ENCODE measurements around the gene KDM4C.
A peak's percentile ranks its signal among the peaks of the same experiment; 100 is the strongest.

Gene KDM4C

GRCh38 chr9:6811436-6811835 is 53.7 kb downstream of the KDM4C start:
- no peak for DNase-seq

DNA sequence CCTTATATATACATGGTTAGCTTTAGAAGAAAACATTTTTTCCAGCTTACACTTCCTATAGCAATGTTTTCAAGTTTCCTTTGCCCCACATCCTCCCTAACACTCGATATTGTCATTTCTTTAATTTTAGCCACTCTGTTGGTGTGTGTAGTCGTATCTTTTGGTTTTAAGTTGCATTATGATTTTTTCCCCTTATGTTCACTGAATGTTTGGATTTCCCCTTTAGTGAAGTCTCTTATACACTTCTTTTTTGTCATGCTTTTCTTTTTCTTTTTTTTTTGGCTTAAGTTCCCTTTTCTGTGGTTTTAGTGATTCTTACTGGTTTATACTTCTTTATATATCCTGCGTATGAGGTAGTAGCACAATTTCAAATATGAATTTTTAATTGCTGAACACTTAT is 58.8 kb downstream of the KDM4C start:
- no peak for DNase-seq

DNA sequence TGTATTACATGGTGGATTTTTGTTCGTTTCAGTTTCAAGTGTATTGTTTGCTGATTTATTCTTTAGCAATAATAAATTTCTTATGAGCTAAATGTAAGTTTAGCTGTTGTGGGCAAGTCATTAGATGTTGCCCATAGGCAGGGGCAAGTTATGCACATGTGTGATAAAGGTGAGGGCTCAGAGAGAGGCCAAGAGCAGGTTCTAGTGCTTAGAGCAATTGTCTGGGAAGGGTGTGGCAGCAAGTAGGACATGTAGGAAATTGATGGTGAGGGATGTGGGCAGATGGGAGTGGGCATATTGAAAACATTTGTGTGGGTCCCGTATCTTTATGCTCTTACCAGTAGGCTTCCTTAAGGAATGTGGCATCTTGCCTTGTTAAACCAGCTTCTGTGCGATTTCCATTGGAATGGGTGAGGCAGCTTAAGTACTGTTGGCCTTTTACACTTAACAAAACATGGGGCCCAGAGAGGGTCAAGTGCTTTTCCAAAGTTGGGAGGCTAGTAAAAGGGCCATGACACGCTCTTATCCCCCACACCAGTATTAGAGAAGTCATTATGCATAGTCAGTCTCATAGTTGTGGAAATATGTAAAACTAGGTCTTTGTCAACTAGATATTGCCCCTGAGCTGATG is 60.6 kb downstream of the KDM4C start:
- DNase-seq = no peak

- no peak for DNase-seq
Observed at GRCh38 chr9:6819112-6819511, 61.3 kb downstream of the KDM4C start.

DNA sequence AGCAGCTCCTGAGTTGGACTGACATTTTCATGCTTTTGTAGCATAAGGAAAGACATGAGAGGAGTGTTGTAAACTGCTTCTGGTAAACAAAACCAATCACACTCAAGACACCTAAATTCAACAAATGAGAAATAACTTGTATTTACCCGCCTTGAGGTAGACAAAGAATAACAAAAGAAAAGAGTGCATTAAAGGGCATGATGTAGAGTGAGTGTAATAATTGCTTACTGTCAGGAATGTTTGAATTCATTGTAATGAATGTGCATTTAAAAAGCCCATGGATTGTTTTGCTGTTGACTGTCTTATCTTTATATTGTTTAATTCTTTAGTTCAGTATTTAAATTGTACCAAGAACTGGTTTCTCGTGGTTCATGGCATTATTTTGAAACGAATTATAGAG is 61.8 kb downstream of the KDM4C start:
- DNase-seq = no peak

DNA sequence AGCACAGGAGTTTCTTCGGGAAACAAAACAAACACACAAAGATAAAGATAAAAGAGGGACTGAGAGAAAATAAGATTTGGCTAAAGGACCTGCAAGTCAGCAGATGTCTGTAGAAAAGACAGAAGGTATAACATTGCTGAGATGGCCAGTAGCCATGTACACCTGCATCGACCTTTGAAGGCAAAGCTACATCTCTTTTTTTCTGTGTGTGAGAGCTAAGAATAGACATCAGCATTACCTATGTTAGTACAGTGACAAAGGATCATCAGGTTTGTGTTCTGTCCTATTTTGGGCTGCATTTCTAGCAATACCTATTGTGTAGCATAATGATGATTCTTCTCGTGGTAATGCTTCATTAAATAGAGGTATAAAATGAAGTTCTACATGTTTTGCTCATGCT is 64.9 kb downstream of the KDM4C start:
- no peak for DNase-seq

- DNase-seq = peak; percentile 56
Observed at GRCh38 chr9:6827439-6828145, 69.8 kb downstream of the KDM4C start.

DNA sequence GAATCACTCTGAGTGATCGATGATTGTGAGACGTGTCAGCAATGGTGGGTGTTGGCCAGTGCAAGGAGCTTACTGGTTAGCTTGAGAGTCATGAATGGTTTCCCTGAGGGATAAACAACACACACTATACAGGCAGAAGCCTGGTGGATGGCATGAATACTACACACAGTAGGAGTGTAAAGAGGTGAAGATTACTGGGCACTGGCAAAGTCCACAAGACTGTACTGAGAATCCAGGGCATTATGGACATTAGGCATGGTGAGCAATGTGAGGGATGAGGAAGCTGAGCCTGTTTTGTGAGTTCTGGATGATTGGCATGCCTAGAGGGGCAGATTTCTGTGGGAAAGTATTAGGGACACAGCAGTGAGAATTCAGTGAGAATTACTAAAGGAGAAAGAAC is 71.3 kb downstream of the KDM4C start:
- no peak for DNase-seq

- DNase-seq = no peak
Observed at GRCh38 chr9:6829536-6829935, 71.8 kb downstream of the KDM4C start.

GRCh38 chr9:6833518-6834192 is 75.9 kb downstream of the KDM4C start:
- DNase-seq = no peak

DNA sequence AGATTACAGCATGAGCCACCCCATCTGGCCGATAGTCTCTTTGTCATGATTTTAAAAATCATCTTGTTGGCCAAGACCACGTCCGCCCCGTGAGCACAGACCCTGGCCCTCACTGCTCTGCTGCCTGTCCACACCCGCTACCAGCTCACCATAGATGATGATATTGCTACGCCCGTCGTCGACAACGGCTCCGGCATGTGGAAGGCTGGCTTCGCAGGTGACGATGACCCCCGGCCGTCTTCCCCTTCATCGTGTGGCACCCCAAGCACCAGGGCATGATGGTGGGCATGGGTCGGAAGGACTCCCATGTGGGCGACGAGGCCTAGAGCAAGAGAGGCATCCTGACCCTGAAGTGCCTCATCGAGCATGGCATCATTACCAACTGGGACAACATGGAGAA is 76.5 kb downstream of the KDM4C start:
- DNase-seq = no peak

DNA sequence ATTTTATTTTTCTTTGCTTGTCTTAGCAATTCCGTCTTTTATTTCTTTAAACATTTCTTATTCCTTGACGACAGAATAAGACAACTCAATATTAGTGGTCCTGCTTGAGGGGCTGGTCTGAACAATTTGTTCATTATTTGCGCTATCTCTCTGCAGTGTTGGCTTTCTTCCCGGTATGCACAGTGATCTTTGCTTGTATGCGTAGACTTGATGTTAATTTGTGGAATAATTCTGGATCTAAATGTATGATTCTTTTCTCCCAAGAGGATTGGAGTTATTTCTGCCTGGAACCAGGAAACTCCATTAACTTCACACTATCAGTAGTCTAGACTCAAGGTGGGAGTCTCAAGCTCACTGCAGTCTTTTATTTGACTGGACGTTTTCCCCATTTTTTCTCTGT is 80.4 kb downstream of the KDM4C start:
- no peak for DNase-seq

- no peak for DNase-seq
Observed at GRCh38 chr9:6842584-6842947, 84.8 kb downstream of the KDM4C start.

GRCh38 chr9:6843742-6844141 is 86.0 kb downstream of the KDM4C start:
- no peak for DNase-seq

DNA sequence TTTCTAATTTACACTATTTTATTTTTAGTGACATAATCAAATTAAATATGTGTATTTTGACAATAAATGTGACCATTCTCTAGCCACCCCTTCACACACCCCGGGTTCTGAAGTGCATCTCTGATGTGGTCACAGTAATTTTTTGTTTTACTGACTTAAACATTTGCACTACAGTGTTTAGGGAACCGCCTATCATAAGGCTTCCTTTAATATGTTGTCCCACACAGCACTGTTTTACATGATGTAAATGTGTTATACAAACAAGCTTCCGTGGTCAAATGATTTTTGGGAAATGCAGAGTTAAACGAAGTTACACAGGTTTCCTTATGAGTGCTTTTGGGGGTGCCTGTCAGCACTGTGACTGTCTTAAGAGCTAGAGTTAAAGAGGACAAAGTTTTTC is 86.5 kb downstream of the KDM4C start:
- DNase-seq = no peak

DNA sequence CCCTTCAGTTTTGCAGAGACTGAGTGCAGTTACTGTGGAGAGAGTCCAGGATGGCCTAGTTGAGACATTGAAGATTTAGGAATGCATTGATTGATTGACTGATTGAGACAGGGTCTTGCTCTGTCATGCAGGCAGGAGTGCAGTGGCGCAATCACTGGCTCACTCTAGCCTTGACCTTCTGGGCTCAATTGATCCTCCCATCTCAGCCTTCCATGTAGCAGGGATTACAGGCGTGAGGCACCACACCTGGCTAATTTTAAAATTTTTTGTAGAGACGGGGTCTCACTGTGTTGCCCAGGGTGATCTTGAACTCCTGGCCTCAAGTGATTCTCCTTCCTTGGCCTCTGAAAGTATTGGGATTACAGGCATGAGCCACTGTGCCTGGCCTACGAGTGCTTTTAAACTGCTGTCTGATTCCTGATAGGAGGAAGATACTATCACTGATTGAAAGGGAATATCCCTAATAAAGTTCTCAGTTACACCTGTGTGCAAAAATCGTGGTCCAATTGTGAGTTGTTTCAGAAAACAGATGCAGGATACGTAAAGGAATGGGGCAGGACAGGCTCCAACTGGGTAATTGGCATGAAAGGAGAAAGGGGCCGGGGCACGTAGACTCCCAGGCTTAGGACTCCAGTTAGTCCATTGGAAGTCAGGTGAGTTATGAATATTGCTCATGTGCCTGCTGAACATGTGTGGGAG is 87.5 kb downstream of the KDM4C start:
- DNase-seq = no peak

DNA sequence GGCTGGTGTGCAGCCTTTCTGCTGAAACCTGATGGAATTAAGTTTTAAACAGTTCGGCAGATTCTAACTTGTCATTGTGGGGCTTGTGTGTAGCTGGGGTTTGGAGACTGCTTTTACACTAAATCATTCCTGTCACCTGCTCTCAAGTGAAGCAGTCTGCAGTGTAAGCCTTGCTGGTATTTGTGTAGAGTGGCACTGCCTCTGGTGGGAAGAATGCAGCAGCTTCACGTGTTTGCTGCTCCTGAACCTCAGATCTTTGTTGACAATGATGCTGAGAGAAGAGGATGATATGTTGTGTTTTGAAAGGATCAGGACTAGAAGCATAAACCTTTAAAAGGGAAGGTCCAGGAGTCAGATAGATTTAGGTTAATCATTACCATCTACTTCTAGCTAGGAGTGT is 88.1 kb downstream of the KDM4C start:
- DNase-seq = no peak

DNA sequence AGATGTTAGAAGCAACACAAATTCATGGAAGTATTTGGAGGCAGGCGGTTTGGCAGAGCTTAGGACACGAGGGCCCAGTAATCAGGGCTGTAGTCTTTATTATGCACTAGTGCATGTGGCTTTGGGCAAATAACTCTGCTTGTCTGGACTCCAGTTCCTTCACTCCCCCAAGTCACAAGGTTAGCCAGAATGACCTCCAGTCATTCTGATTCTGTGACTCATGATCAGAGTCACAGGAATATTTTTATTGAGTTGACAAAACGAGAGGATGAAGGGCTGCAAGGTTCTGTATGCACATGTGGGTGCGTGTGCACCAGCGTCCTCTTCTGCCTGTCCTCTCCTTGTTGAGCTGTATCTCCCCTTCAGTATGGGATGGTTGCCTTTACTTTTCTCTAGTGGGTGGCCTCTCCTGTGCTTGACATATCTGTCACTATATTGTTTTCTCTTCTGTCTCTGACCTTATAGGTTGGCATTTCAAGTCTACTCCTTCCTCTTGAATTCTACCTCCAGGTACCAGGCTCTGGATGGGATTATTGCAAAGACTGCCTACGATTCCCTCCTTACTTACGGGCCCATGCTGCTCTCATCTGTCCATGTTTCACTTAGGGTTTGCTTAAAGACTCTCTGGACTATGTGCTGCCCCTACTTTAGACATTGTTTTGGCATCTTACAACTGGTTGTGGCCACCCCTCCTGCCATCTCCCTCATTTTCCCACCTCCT is 94.6 kb downstream of the KDM4C start:
- DNase-seq = no peak

DNA sequence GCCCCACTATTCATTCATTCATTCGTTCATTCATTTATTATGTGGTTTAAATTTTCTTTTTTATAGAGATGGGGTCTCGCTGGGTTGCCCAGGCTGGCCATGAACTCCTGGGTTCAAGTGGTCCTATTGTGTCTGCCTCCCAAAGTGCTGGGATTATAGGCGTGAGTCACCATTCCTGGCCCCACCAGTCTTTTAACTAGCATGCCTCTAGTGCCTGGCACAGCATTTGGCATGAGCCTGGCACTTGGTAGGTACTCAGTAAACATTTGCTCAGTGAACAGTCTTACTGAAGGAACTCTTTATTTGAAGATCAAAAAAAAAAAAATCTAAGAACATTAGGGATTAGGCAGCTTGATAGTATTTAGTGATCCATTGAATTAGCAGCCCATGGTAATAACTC is 98.1 kb downstream of the KDM4C start:
- no peak for DNase-seq

- no peak for DNase-seq
Observed at GRCh38 chr9:6864102-6864501, 106.3 kb downstream of the KDM4C start.

- DNase-seq = no peak
Observed at GRCh38 chr9:6869081-6869948, 111.5 kb downstream of the KDM4C start.

GRCh38 chr9:6870149-6870548 is 112.4 kb downstream of the KDM4C start:
- DNase-seq = no peak

All from NCI-H2171 treated with DMSO at 0.1 percent for 48 hours (cell line).